Measurements from ENCODE around the gene PSMG4.

DNA sequence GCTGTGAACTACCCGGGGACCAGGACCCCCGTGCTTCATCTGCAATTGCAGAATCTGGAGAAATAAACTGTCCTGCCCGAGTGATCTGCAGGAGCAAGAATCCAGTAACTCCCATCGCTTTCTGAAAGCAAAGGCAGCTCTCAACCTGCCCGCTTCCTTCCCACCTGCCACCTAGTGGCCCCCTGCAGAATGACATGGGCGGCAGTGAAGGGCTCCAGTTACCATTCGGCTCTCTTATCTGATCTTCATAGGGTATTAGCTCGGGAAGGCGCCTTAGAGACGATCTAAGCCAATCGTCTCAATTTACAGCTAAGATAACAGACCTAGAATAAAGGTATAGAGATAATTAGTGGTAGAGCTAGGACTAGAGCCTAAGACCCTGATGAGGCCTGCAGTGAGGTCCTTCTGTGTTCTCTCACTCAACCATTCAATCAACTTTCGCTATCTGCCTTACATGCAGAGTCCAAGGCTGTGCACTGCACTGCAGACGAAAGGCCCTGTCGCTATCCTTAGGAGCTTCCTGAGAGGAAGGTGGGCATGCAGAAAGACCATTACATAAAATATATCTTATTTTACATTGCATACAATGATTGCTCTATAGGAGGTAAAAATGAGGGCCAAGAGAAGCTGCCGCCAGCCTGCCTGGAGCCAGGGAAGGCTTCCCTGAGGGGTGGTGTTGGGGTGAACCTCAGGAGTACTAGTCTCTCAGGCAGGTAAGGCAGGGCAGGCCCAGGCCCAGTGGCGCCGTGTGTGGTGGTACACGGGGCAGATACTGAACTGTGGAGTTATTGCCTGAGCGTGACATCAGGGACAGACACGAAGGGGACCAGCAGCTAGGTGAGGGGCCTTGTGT lies 7.1 kb upstream of the PSMG4 start:
- no peak for TF ChIP-seq POLR2A (IDR thresholded peaks at IDR 0.05)
- TF ChIP-seq POLR2AphosphoS5 (IDR thresholded peaks at IDR 0.05): peak in 2 of 3 donors; percentile 42 to 83
- TF ChIP-seq, protein P1, sequence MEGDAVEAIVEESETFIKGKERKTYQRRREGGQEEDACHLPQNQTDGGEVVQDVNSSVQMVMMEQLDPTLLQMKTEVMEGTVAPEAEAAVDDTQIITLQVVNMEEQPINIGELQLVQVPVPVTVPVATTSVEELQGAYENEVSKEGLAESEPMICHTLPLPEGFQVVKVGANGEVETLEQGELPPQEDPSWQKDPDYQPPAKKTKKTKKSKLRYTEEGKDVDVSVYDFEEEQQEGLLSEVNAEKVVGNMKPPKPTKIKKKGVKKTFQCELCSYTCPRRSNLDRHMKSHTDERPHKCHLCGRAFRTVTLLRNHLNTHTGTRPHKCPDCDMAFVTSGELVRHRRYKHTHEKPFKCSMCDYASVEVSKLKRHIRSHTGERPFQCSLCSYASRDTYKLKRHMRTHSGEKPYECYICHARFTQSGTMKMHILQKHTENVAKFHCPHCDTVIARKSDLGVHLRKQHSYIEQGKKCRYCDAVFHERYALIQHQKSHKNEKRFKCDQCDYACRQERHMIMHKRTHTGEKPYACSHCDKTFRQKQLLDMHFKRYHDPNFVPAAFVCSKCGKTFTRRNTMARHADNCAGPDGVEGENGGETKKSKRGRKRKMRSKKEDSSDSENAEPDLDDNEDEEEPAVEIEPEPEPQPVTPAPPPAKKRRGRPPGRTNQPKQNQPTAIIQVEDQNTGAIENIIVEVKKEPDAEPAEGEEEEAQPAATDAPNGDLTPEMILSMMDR (IDR thresholded peaks at IDR 0.05): peak in 5 of 7 experiments; percentile 96 to 99 (median 98)
- TF ChIP-seq EP300 (IDR thresholded peaks at IDR 0.05): no peak

All from stomach (tissue), 4 donors.